ENCODE results near the gene RNF130. TPM values are rescaled to one million over a fixed set of nuclear protein-coding genes. Genes with fewer than 3 reads are reported as not detected.

RNF130 gene
- total and polyA plus RNA-seq, 9 of the 15 experiments (the other 6 are each of a cell fraction or from before 2014, with no cell fraction given) = 5.8 to 39.4 (median 27.1) TPM

DNA sequence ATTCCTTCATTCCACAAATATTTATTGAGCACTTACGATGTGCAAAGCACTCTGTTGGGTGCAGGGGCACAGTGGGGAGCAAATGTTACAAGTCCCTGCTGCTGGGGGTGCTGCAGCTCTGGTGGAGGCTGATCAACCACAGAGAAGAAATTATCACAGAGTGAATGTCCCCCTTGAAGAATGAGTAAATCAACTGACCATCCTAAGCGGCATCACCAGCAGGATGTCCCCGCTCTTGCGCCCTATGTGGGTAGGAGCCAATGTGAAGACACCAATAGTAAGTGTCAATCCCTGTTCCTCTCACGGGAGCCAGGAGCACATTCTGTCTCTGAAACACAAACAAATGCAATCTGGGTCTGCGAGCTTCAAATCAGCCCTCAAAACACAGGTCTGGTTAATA lies 116.5 kb downstream of the RNF130 start:
- DNase-seq (ENCODE audit: extremely low read depth in 1 of 4, low spot score in 3 of 4) (no peak), ATAC-seq (no peak), FAIRE-seq (no peak)
- no peaks in the 10 kb centered on the region for H3K79me2 ChIP-seq (ENCODE audit: control insufficient read depth, insufficient read depth, low read length)
- in situ Hi-C loops (cut with MboI) (no loop called here), intact Hi-C loops (cut with micrococcal nuclease) (no loop called here)
- no peaks in the 10 kb centered on the region for H3K36me3 ChIP-seq (ENCODE audit: control insufficient read depth, insufficient read depth, low read length)
- no peaks in the 10 kb centered on the region for H3K9me1 ChIP-seq (ENCODE audit: control insufficient read depth, insufficient read depth, low read length)
- H3K4me3 ChIP-seq = no peak overlapping the region
- no peak overlapping the region for H2AFZ ChIP-seq (ENCODE audit: low read depth, low read length)
- H3K9me3 ChIP-seq (replicated peaks; ENCODE audit: control insufficient read depth, insufficient read depth, low read depth, low read length) = no peaks in the 10 kb centered on the region
- CTCF ChIA-PET (ENCODE audit: low intra/inter-chr PET ratio) = no interaction called here
- no peaks in the 10 kb centered on the region for H4K20me1 ChIP-seq (replicated peaks; ENCODE audit: control insufficient read depth, insufficient read depth, low read length)
- no peak overlapping the region for H3K4me2 ChIP-seq (ENCODE audit: insufficient read depth, low read length)
- no peak overlapping the region for H3K27ac ChIP-seq (ENCODE audit: extremely low read depth, low read depth, low read length)
- 65% methylated on average over 6 of the region's 6 CpGs for WGBS (ENCODE audit: insufficient coverage, low coverage, missing lambda C conversion rate)
- H3K4me1 ChIP-seq (replicated peaks in 1 of 2; ENCODE audit: control insufficient read depth in 2 of 2, insufficient read depth in 2 of 2, low read length in 2 of 2) = no peaks in the 10 kb centered on the region
- H3K27me3 ChIP-seq (ENCODE audit: control insufficient read depth in 2 of 2, insufficient read depth in 2 of 2, low read length in 2 of 2) = no peaks in the 10 kb centered on the region
- H3K9ac ChIP-seq (ENCODE audit: insufficient read depth in 1 of 2, low read depth in 2 of 2, low read length in 2 of 2) = no peak overlapping the region
- BruUV-seq (replicated peaks) = no TSS peak
- POLR2A ChIA-PET = interaction anchor here (1.3 kb wide), 1 partner anchor 11 kb away, joined by 3 read pairs; no protein-coding TSS in a partner anchor
- TF ChIP-seq, protein P1, sequence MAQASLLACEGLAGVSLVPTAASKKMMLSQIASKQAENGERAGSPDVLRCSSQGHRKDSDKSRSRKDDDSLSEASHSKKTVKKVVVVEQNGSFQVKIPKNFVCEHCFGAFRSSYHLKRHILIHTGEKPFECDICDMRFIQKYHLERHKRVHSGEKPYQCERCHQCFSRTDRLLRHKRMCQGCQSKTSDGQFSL (CRISPR knock-in tag; IDR thresholded peaks at IDR 0.05) = no peak
- TF ChIP-seq, protein P1 (tag; IDR thresholded peaks at IDR 0.05) = no peak
- TF ChIP-seq RBM15 (IDR thresholded peaks at IDR 0.05; ENCODE audit: insufficient read depth, low read length) (no peak), CBX3 (IDR thresholded peaks at IDR 0.05; ENCODE audit: borderline replicate concordance in 1 of 2, low read length in 2 of 2) (no peak), SPI1 (IDR thresholded peaks at IDR 0.05; ENCODE audit: borderline replicate concordance, low read depth, low read length) (no peak), TCFL5 (CRISPR knock-in tag; conservative IDR thresholded peaks at IDR 0.05) (no peak), PHF8 (IDR thresholded peaks at IDR 0.05; ENCODE audit: borderline replicate concordance, low read length) (no peak), ZNF583 (CRISPR knock-in tag; IDR thresholded peaks at IDR 0.05) (no peak), ZNF778 (CRISPR knock-in tag; IDR thresholded peaks at IDR 0.05) (no peak), NBN (IDR thresholded peaks at IDR 0.05; ENCODE audit: low read depth) (no peak), FOXA1 (IDR thresholded peaks at IDR 0.05; ENCODE audit: borderline replicate concordance) (no peak)
- TF ChIP-seq, protein P2, sequence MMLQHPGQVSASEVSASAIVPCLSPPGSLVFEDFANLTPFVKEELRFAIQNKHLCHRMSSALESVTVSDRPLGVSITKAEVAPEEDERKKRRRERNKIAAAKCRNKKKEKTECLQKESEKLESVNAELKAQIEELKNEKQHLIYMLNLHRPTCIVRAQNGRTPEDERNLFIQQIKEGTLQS (IDR thresholded peaks at IDR 0.05) = no peak
- TF ChIP-seq, protein P2 (CRISPR knock-in tag; conservative IDR thresholded peaks at IDR 0.05) = no peak
- TF ChIP-seq, protein P3, sequence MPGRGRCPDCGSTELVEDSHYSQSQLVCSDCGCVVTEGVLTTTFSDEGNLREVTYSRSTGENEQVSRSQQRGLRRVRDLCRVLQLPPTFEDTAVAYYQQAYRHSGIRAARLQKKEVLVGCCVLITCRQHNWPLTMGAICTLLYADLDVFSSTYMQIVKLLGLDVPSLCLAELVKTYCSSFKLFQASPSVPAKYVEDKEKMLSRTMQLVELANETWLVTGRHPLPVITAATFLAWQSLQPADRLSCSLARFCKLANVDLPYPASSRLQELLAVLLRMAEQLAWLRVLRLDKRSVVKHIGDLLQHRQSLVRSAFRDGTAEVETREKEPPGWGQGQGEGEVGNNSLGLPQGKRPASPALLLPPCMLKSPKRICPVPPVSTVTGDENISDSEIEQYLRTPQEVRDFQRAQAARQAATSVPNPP (IDR thresholded peaks at IDR 0.05; ENCODE audit: borderline replicate concordance, insufficient read depth, insufficient read length) = no peak
- TF ChIP-seq, protein P4, sequence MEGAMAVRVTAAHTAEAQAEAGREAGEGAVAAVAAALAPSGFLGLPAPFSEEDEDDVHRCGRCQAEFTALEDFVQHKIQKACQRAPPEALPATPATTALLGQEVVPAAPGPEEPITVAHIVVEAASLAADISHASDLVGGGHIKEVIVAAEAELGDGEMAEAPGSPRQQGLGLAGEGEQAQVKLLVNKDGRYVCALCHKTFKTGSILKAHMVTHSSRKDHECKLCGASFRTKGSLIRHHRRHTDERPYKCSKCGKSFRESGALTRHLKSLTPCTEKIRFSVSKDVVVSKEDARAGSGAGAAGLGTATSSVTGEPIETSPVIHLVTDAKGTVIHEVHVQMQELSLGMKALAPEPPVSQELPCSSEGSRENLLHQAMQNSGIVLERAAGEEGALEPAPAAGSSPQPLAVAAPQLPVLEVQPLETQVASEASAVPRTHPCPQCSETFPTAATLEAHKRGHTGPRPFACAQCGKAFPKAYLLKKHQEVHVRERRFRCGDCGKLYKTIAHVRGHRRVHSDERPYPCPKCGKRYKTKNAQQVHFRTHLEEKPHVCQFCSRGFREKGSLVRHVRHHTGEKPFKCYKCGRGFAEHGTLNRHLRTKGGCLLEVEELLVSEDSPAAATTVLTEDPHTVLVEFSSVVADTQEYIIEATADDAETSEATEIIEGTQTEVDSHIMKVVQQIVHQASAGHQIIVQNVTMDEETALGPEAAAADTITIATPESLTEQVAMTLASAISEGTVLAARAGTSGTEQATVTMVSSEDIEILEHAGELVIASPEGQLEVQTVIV (CRISPR knock-in tag; IDR thresholded peaks at IDR 0.05; ENCODE audit: borderline replicate concordance) = no peak
